IPS DF 6.9 (cell line): ENCODE data around the gene VWA1.
"Not testable (repeated sequence)": the region's sequence is repeated elsewhere in the genome, so short reads cannot be mapped to it uniquely, and the experiment has no call there.

Experiments
- DNase-seq: peaks from one replicate; pipeline ENCODE4 v3.0.0-alpha.2; 2013; ENCODE audit warnings: low read depth, low spot score
- H3K27ac ChIP-seq: one replicate; pipeline ENCODE4 v1.5.1; 2013; ENCODE audit warnings: low read length, control low read depth
- H3K27me3 ChIP-seq: 2 replicates; pipeline ENCODE4 v1.6.1; 2013; ENCODE audit warnings: mild to moderate bottlenecking, low read length; ENCODE audit not compliant: control insufficient read depth, insufficient read depth
- H3K36me3 ChIP-seq: 2 replicates; pipeline ENCODE4 v1.6.1; 2013; ENCODE audit warnings: low read length; ENCODE audit not compliant: control insufficient read depth, insufficient read depth
- H3K4me1 ChIP-seq: 2 replicates; pipeline ENCODE4 v1.6.1; 2013; ENCODE audit warnings: low read length; ENCODE audit not compliant: control insufficient read depth, insufficient read depth
- H3K4me3 ChIP-seq: 2 replicates; pipeline ENCODE4 v1.5.1; 2013; ENCODE audit warnings: mild to moderate bottlenecking, low read length
- H3K9me3 ChIP-seq: 2 replicates; pipeline ENCODE4 v1.6.1; 2013; ENCODE audit warnings: low read length, inconsistent platforms; ENCODE audit not compliant: control insufficient read depth, insufficient read depth
- WGBS: extraction: QIAGEN DNeasy Blood & Tissue Kit; methylation state at CpG from one replicate; pipeline ENCODE4 v1.1.7; 2013; ENCODE audit warnings: mixed read lengths, missing lambda C conversion rate; ENCODE audit not compliant: insufficient read length, insufficient coverage; 5-methylcytosine and 5-hydroxymethylcytosine counted together

VWA1 gene

DNA sequence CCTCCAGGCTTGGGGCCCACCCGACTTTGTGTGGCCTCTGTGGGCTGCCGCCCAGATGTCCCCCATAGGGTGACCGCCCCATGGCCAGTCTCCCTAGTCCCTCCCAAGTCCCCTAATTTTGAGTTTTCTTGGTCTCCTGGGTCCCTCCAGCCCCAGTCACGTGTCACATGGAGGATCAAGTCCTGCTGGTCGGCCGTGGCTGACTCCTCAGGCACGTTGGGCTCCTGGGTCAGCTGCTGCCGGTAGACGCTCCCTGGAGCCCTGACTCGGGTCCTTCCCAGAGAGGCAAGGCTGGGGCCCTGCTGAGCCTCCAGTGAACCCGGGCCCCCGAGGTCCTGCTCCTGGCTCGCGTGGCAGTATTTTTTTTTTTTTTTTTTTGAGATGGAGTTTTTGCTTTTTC lies 24.2 kb downstream of the VWA1 start:
- H3K36me3 ChIP-seq, H3K4me3 ChIP-seq, DNase-seq, H3K27me3 ChIP-seq, H3K27ac ChIP-seq, H3K4me1 ChIP-seq, H3K9me3 ChIP-seq: not testable (repeated sequence)
- no CpG with 5 or more reads among the region's 14 CpGs for WGBS

DNA sequence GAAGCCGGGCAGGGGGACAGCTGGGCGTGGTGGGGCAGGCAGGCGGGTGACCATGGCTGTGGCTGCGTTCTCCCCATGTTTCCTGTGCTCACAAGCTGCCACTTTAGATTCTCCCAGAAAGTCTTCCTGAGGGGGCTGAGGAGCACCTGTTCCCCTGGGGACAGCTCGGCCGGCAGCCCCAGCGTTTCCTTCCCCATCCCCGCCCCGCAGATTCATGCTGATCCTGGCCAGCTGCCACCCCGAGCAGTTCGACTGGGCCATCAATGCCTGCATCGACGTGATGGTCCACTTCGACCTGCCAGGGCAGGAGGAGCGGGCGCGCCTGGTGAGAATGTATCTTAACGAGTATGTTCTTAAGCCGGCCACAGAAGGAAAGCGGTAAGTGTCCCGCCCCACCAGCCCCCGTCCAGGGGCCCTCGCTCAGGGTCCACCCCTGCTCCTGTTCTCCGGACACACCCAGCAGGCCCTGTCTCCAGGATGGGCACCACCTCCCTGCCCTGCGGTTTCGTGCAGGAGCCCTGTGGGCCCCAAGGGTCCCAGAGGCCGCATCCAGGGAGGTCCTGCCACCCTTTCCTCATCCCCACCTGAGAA lies 25.1 kb downstream of the VWA1 start:
- no peaks in the 10 kb centered on the region for H3K4me1 ChIP-seq
- peaks cover 3% of the 10 kb centered on the region; the same call in 1 of the 2 replicates for H3K36me3 ChIP-seq
- no CpG with 5 or more reads among the region's 27 CpGs for WGBS

DNA sequence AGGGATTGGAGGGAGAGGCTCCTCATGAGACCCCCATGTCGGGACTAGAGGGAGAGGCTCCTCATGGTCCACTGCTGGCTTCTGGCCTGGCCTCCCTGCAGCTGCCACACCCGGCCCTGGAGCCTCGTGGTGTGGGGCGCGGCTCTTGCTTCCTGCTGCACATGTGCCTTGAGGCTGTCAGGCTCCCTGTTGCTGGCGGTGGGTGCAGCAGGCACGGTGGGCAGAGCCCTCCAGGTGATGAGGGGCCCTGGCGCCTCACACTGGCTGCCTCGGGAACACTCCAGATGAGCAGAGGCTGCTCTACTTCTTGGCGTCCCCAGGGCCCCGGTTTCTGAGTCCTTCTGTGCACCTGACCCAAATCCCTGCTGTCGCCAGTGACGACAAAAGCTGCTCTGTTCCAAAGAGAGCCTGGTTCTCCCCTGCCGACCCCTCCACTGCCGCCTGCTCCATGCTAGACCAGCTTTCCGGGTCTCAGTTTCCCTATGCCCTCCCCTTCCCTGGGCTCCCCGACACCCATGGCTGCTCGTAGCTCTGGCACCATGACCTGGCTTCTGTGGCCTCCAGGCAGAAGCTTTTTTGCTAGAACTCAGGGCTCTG lies 26.3 kb downstream of the VWA1 start:
- WGBS: no CpG with 5 or more reads among the region's 18 CpGs
- Histone ChIP-seq H3K4me1 (no peaks in the 10 kb centered on the region), H3K36me3 (peaks cover 3% of the 10 kb centered on the region; the same call in 1 of the 2 replicates), H3K9me3 (no peaks in the 10 kb centered on the region), H3K27me3 (no peaks in the 10 kb centered on the region), H3K27ac (no peak overlapping the region), H3K4me3 (no peak overlapping the region)
- DNase-seq: no peak

More for the DNA sequence above, 25.1 kb downstream of the VWA1 start:
- Histone ChIP-seq H3K27ac (no peak overlapping the region), H3K27me3 (no peaks in the 10 kb centered on the region), H3K9me3 (no peaks in the 10 kb centered on the region), H3K4me3 (no peak overlapping the region)
- DNase-seq: no peak

DNA sequence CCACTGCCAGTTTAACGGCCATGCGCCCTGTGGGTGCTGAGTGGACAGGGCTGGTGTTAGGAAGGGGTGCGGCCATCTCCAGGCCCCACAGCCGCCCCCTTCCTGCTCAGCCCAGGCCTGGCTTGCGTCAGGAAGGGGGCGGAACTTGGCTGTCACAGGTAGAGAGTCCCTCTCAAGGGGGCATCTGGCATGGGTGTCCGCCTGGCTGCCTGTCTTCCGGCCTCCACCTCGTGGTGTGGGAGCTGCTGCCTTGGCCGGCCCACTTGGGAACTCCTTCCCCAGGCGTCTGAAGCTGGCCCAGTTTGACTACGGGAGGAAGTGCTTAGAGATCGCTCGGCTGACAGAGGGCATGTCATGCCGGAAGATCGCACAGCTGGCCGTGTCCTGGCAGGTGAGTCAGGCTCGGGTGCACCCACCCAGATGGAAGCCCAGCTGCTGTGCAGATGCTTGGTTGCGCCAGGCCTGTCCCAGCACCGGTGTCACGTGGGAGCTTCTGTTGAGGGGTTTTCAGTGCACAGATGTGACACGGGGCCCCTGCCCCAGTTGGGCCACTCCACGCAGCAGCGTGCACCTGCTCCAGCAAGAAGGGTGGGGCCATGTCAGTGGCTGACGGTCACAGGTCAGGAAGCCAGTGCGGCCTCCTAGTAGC lies 27.0 kb downstream of the VWA1 start:
- no peak overlapping the region for H3K4me3 ChIP-seq
- H3K4me1 ChIP-seq: no peaks in the 10 kb centered on the region
- WGBS: no CpG with 5 or more reads among the region's 26 CpGs
- H3K27ac ChIP-seq: no peak overlapping the region
- no peak for DNase-seq
- no peaks in the 10 kb centered on the region for H3K9me3 ChIP-seq
- no peaks in the 10 kb centered on the region for H3K27me3 ChIP-seq
- peaks cover 3% of the 10 kb centered on the region; the same call in 1 of the 2 replicates for H3K36me3 ChIP-seq

DNA sequence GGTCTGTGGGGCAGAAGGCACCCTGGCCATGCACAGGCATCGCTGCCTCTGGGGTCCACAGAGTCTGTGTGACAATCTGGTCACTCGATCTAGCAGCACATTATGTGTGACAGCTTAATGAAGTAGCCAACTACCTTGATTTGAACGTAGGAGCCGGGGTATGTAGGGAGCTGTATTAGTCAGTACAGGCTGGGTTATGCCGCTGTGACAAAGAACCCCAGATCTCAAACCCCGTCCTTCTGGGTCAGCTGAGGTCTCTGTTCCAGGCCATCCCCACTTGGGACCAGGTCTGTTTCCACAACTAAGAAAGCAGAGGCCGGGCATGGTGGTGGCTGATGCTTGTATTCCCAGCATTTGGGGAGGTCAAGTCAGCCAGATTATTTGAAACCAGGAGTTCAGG lies 27.8 kb downstream of the VWA1 start:
- Histone ChIP-seq H3K27ac (no peak overlapping the region), H3K27me3 (no peaks in the 10 kb centered on the region), H3K9me3 (no peaks in the 10 kb centered on the region), H3K36me3 (peaks cover 3% of the 10 kb centered on the region; the same call in 1 of the 2 replicates), H3K4me3 (no peak overlapping the region), H3K4me1 (no peaks in the 10 kb centered on the region)
- WGBS: no CpG with 5 or more reads among the region's 7 CpGs
- DNase-seq: no peak

DNA sequence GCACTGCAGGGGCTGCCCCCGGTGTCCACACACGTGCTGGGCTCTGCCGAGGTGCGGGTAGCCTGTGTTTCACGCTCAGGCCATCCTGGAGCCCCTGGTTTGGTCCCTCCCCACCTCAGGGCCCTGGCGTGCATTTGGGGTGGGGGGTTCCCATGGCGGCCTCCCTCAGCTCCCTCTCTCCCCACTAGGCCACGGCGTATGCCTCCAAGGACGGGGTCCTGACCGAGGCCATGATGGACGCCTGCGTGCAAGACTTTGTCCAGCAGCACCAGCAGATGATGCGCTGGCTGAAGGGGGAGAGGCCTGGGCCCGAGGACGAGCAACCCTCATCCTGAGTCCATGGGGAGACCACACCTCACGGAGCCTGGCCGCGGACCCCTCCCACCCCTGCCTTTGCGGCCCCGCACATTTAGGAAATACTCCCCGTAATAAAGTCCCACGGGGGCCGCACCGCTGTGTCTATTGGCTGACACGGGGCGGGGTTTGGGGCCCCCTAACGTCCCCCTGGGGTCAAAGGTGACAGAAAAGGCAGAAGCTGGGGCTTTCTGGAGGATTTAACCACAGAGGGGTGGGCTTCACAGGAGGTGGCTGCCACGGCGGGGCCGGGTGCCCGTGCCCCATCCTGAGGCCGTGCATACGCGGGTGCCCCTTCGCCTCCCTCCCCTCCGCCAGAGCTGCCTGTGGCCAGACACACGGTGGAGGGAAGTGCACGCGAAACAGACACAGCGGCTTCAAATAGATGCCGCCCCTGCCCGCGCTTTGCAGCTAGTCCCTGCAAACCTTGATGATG lies 32.9 kb downstream of the VWA1 start:
- no CpG with 5 or more reads among the region's 44 CpGs for WGBS
- H3K27me3 ChIP-seq, DNase-seq: not testable (repeated sequence)

DNA sequence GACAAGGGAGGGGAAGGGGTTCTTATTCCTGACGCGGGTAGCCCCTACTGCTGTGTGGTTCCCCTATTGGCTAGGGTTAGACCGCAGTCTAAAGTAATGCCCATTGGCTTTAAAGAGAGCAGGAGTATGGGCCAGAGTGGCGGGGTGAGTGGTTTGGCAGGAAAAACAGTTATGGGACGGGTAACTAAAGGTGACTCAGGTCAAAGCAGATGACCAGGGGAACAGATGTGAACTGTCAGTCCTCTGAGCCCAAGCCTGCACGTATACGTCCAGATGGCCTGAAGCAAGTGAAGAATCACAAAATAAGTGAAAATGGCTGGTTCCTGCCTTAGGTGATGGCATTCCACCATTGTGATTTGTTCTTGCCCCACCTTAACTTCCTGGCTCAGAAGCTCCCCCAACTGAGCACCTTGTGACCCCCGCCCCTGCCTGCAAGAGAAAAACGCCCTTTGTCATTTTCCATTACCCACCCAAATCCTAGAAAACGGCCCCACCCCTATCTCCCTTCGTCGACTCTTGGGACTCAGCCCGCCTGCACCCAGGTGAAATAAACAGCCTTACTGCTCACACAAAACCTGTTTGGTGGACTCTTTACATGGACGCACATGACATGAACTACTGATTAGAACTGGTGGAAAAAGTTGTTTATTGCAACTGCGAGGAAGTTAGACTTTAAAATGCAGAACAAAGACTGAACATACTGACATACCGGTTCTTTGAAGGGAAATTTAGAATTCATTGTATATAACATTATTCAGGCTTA lies 35.3 kb downstream of the VWA1 start:
- Histone ChIP-seq H3K4me1 (peaks cover 1% of the 10 kb centered on the region; the same call in 1 of the 2 replicates), H3K36me3 (no peaks in the 10 kb centered on the region), H3K27ac (no peak overlapping the region), H3K27me3 (no peaks in the 10 kb centered on the region), H3K9me3 (no peaks in the 10 kb centered on the region), H3K4me3 (peak overlapping the region; percentile 56; the same call in 1 of the 2 replicates)
- WGBS: no CpG with 5 or more reads among the region's 16 CpGs
- no peak for DNase-seq

More for the DNA sequence above, 32.9 kb downstream of the VWA1 start:
- H3K36me3 ChIP-seq, H3K27ac ChIP-seq, H3K4me3 ChIP-seq, H3K9me3 ChIP-seq, H3K4me1 ChIP-seq: not testable (repeated sequence)

DNA sequence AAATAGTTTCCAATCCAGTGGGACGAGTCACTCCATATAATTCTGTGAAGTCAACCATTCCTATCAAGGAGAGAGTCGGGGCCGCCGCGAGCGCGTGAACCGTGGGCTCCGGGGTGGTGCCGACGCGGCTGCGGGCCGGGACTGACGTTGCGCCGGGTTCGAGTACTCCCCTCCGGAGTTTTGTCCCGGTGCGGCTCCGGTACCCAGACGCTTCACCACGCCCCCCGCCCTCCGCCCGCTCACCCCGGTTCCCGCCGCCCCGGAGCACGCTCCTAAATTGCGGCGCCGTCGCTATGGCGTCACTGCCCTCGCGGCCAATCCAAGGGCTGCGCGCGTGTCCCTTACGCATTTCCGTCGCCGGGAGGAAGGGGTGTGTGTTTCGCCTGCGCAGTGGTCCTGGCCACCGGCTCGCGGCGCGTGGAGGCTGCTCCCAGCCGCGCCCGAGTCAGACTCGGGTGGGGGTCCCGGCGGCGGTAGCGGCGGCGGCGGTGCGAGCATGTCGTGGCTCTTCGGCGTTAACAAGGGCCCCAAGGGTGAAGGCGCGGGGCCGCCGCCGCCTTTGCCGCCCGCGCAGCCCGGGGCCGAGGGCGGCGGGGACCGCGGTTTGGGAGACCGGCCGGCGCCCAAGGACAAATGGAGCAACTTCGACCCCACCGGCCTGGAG lies 36.0 kb downstream of the VWA1 start, which contains the start of gene ATAD3B:
Gene ATAD3B (plus strand): TSS at position 377 of the 664 bp plus-strand sequence. CDS start 120 bp downstream, at position 497.
- peaks cover 1% of the 10 kb centered on the region; the same call in 1 of the 2 replicates for H3K4me1 ChIP-seq
- no peak within 1 kb of the TSS for H3K27ac ChIP-seq
- no peaks in the 10 kb centered on the region for H3K27me3 ChIP-seq
- WGBS: no CpG with 5 or more reads among the region's 87 CpGs
- H3K9me3 ChIP-seq: no peaks in the 10 kb centered on the region
- H3K36me3 ChIP-seq: no peaks in the 10 kb centered on the region
- H3K4me3 ChIP-seq: peak within 1 kb of the TSS; percentile 69
- DNase-seq: peak; percentile 73

DNA sequence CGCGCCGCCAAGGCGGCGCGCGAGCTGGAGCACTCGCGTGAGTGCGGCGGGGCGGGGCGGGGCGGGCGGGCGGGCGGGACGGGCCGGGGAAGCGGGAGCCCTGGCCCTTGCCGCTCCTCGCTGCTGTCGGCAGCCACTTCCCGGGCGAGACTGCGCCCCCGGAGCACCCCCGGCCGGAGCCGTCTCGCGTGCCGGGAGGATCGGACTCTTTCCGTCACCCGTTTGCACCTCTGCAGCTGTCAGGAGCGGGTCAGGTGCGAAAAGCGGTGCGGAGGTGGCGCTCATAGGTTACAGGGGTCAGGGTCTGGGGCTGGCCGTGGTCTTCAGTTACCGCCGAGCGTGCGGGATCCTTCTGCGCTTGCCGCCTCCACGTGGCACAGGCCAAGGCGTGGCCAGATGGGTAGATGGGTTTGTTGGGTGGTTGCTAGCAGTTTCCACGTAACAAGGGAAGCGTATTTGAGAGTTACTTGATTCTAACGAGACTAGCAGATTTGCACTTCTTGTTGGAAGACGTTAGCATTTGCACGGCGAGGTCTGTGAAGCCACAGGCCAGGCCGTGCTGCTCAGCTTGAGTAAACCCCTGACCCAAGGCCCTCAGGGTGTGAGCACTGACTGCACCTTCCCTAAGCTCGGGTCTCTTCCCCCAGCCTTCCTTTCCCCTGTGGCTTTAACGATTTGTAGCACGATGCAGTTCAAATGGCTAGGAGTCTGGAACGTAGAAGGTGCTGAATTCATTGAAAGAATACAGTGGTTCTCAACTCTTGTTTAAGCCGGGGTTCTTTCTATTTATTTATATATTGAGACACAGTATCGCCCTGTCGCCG lies 36.8 kb downstream of the VWA1 start:
- WGBS: no CpG with 5 or more reads among the region's 65 CpGs
- H3K36me3 ChIP-seq, H3K9me3 ChIP-seq, DNase-seq, H3K27me3 ChIP-seq, H3K27ac ChIP-seq, H3K4me1 ChIP-seq: not testable (repeated sequence)
- peak overlapping the region; percentile 69; the same call in 1 of the 2 replicates for H3K4me3 ChIP-seq
